HG03159 (cell line): Measurements from ENCODE around the gene YWHAH.

Experiments used
- ATAC-seq: cut with Tn5 transposase; IDR thresholded peaks from one replicate; pipeline ENCODE4 v1.9.1; 2021; ENCODE audit warnings: mild to moderate bottlenecking, moderate library complexity; ENCODE audit not compliant: unreplicated experiment

The YWHAH gene

DNA sequence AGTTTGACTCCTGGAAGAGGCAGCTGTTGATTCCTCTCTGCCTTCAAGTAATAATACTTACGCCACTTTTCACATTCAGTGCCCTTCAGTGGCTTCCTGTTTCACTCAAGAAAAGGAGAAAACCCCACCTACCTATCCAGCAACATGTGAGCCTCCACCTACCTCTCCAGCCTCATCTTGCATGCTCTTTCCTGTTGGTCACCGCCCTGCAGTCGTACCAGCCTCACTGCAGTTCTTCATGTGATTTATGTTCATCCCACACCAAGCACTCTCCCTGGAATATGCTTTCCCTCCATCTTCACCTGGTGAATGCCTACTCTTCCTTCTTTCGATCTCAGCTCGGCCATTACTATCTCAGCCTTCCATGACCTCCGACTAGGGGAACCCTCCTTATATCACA is 21.8 kb upstream of the YWHAH start:
- no peak for ATAC-seq

DNA sequence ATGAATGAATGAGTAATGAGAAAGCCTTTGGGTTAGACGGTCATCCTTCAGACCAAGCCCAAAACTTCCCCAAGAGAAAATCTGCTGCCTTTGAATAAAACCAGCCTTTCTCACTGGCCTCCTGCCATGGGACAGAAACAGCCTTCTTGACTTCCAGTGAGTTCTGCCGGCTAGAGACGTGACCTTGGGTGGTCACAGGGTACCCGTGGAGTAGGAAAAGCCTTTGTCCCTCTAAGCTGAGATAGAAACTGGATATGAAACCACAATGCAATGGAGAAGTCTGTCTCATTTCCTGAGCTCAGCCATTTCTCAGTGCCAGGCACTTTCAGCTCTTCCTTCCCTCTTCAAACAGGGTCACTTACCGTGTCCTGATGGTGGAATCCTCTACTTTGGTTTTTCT is 21.2 kb upstream of the YWHAH start:
- no peak for ATAC-seq

DNA sequence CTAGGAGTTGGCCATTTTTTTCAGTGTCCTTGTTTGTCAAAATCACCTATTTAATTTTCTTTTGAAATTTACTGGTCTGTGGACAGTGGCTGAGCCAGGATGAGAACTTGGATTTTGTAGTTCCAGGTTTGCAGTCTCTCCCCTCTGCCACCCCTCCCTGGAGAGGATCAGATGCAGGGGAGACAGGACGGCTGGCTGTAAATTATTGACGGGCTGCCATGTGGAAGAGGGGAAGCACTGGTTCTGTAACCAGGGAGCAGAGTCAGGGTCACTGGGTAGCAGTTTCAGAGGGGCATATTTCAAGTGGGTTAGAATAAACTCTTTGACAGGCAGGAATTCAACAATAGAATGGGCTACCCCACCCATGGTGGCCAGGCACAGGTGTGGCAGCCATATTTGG is 20.6 kb upstream of the YWHAH start:
- ATAC-seq: no peak

DNA sequence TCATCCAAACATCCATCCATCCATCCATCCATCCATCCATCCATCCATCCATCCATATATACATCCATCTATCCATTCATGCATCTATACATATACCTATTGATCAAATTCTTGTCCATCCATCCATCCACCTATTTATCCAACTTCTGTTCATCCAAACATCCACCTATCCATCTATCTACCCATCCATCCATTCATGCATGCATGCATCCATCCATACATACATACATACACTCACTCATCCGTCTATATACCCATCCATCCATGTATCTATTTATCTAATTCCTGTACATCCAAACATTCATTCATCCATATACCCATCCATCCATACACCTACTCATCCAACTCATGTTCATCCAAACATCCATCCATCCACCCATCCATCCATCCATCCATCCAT is 19.3 kb upstream of the YWHAH start:
- ATAC-seq: no peak

DNA sequence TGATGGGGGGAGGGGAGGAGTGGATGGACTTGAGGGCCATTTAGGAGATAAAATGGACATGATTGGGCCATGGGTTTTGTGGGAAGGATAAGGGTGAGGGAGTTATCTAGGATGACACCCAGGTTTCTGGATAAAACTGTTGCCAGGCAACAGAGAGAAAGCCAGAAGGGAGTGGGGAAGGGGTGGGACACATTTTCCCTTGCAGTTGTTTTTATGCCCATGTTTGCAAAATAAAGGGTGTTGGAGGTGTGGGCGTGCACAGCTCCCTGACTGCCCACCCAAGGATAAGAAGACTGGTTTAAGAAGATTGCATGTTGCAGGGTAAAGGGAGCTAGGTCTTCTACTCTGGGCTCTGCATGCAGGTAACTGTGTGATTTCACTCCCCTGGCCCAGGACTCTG is 18.3 kb upstream of the YWHAH start:
- ATAC-seq: no peak

DNA sequence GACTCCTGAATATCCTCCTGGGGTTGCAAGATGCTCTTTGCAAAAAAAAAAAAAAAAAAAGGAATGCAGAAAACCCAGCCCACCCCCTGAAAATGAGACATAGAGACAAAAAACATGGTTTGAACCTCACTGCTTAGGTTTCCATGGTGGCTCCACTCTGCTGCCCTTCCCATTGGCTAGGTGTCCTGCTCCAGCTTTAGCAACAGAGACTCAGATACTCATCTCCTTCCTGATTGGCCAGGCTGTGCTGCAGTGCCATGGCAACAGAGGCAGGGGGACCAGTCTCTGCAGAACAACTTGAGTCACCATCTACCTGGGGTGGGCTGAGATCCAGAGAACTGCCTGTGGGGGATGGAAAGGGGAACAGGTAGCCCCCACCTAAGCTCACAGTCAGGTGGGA is 17.4 kb upstream of the YWHAH start:
- no peak for ATAC-seq

DNA sequence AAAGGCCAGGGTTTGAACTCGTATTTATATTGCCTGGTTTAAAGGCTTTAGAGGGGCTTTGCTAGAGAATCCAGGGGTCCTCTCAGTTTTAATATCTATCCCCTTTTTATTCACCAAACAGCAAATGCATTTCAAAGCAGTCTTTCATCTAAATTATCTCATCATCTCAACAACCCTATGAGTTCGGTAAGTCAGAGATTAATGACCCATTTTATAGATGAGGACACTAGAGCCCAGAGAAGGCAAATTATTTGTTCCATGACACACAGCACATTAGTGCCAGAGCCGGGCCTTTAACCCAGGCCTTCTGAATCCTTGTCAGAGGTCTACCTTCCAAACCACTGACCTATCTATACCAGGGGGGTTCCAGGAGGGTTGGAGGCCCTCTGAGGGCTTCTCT is 16.8 kb upstream of the YWHAH start:
- no peak for ATAC-seq

DNA sequence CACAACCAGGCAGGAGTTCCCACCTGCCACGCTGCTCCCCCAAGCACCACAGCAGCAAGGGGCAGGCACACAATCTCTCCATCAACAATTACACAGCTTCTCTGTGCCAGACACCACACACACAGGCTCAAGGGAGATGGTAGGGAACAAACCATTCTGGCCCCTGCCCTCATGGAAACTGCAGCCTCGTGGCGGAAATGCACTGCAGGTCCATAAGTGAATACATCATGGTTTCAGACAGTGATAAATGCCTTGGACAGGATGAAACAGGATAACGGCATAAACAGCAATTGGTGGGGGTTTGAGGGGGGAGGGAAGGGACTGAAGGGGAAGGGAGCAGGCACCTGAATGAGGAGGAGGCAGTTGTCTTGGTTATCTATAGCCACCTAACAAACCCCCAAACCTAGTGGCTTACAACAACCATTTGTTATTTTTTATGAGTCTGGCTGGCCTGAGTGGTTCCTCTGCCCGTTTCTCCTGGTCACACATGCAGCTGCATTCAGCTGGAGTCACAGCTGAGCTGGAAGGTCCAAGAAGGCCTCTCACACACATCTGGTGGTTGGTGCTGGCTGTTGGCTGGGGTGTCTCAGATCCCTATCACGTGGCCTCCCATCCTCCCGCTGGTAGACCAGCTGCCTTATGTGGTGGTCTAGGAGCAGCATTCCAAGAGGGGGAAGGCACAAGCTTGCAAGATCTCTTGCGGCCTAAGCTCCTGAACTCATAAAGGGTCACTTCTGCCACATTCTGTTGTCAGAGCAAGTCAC is 15.0 kb upstream of the YWHAH start:
- ATAC-seq: no peak

DNA sequence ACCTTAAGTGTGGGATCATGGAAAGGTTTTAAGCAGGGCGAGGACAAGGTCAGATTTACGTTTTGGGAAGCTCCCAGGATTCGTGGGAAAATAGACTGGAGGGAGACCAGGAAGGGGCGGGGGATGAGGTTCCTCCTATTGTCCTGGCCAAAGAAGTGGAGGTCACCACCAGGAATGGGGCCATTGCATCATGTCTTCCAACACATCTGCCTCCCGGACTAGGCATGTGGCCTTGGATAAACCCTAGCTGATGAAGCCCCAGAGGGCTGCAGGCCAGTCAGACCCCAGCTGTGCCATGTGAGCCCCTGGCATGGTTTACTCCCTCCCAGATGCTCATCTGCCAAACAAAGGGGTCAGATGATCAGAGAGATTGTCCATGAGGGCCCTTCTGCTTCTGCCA is 11.5 kb upstream of the YWHAH start:
- no peak for ATAC-seq

DNA sequence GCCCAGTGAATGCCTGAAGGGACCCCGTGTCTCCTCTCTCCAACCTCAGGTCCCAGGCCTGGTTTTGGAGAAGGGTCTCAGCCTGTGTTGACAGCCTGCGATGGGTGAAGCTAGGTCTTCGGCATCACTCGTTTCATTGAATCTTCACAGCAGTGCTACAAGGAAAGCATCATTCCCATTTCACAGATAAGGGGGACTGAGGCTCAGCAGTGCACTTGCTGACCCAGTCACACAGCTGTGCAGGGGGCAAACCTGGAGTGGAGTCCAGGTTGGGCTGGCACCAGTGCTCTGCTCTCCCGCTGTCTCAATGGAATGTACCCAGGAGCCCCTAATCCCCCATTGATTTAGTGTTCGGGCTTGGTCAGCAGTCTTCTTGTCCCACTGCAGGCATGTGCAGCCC is 10.9 kb upstream of the YWHAH start:
- no peak for ATAC-seq

DNA sequence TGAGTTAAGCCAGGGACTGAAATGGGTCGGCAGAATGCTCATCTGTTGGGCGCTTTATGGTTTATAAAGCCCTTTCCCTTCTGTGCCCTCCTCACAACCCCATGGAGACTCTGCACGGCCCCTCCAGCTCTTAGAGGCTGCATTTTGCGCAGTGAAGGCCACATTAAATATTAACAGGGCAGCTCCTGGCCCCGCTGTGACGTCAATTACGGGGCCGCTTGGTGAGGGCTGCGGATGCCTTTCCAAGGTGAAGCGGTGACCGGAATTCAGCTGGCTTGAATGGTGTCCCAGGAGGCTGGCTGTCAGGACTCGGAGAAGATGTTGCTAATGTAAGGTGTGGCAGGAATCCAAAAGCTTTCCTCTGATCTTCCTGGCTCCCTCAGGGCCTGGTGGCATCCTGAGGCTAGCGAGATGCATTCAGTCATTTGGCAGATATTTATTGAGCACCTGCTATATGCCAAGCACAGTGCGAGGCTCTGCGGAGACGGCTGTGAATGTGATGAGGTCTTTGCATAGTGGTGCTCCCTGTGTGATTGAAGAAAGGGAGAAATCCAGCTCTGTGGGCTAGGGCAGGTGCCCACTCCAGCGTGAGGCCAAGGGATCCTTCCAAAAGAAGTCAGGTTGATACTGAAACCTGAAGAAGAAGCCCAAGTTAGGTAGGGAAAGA is 10.4 kb upstream of the YWHAH start:
- no peak for ATAC-seq

DNA sequence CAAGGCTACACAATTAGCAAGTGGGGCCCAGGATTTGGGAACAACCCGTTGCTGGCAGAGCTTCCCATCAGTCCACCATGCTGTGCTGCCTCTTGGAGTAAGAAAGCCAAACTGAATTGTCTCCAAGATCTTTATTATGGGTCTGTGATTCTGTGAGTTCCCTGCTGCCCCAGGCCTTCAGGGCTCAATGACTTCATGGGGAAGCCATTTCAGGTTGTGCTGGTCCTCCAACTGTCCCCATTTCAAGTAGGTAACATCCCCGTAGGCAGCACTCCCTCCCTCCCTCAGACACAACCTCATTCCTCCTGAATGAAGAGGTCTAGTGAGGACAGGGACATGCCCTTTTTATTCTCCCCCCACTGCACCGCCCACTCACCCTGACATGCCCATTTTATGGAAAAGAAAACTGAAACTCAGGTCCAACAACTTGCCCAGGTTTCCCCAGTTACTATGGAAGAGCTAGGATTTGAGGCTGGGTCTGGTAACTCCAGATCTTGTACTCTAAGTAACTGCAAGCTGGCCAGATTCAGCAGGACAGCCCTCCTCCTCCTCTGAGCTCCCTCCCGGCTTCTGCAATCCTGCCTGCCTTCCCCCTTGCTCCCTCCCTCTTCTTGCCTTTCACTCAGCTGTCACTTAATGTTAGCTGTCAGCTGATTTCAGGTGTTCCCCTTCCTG is 8.2 kb upstream of the YWHAH start:
- ATAC-seq: no peak

DNA sequence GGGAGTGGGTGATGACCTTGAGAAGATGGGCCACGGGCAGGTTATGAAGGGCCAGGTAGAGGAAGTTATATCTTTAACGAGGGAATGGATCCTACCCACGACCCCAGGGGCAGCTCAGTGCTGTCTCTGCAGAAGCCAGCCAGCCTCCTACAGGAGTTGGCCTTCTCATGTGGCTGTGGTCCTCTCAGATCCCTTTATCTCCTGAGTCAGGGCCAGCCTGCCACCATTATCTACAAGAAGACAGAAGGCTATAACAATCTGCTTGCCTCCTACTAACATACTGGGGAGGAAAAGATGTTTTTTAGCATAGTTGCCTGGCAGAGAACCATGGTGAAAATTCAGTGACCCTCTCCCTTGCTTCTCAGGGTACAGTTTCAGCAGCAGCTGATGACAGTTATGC is 7.0 kb upstream of the YWHAH start:
- no peak for ATAC-seq

DNA sequence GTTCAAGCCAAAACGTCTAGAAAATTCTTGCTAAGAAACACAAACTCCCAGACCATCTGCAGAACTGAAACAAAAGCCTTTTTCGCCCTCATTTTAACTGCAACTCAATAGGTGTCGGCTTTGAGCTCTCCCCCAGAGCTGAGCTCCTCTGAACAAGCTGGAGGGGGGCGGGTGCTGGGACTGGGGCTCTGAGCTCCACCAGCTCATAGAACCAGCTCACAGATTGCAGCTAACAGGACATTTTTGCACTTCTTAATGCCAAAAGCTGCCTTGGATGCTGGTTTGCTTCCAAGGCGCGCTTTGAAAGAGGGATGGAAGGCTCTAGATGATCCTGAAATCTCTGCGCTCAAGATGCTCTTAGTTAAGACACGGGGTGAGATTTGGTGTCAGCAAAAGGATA is 6.0 kb upstream of the YWHAH start:
- no peak for ATAC-seq

DNA sequence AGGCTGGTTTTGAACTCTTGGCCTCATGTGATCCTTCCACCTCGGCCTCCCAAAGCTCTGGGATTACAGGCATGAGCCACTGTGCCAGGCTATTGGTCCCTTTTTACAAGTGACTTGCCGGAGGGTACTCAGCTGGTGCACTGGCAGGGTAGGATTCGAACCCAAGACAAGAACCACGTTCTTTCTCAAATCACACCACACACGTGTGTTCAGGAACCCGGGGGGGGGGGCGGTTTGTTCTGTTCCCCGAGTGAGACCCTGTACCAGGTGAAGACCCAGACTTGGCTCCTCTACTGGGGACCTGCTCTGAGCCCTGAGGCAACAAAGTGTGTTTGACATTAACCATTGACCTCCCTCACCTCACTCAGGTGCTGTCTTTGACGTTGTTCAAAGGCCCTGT is 3.8 kb upstream of the YWHAH start:
- ATAC-seq: no peak

DNA sequence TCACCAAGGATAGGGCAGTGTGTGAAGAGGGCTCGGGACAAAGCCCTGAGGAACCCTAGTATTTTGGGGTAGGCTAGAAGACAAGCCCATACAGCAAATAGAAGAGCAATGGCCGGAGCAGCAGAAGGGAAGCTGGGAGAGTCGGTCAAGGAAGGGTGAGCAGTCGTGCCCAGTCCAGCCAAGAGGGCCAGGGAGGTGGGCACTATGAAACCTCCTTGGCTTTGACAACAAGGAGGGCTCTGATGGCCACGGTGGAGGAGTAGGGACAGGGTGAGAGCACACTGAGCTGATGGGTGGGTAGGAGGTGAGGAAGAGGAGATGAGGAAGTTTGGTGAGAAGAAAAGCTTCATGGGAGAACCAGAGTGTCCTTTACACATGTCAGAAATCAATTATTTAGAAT is 2.2 kb upstream of the YWHAH start:
- ATAC-seq: no peak

DNA sequence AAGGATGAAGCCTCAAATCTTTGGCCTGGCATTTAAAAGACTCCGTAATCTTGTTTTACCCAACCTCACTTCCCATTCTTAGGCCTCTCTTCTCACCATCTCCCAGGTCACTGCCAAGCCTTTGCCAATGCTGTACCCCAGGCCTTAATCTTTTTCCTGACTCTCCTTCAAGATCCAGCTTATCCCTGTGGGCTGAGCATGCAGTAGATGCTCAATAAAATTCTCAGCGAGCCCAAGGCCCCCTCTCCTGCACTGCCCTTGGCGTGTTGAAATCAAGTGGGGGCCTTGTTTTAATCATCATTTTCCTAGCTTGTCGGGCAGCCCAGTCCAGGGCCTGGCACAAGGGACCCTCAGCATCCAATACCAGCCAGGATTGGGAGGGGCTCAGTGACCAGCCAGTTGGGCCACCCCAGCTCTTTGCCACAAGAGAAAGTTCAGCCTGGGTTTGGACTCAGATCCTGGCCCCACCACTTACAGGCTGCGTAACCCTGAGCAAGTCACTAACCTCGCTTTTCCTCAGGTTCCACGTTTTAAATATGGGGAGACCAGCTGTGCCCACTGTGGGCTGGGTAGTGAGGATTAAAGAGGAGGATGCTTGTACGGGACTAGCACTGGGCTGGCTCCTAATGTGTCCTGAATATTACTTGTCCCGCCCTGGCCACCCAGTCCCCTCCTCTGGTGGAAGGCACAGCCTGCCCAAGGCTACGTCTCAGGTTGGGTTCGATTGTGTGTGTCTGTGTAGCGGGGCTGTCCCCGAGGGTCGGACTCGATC is 943 bp upstream of the YWHAH start:
- no peak for ATAC-seq

DNA sequence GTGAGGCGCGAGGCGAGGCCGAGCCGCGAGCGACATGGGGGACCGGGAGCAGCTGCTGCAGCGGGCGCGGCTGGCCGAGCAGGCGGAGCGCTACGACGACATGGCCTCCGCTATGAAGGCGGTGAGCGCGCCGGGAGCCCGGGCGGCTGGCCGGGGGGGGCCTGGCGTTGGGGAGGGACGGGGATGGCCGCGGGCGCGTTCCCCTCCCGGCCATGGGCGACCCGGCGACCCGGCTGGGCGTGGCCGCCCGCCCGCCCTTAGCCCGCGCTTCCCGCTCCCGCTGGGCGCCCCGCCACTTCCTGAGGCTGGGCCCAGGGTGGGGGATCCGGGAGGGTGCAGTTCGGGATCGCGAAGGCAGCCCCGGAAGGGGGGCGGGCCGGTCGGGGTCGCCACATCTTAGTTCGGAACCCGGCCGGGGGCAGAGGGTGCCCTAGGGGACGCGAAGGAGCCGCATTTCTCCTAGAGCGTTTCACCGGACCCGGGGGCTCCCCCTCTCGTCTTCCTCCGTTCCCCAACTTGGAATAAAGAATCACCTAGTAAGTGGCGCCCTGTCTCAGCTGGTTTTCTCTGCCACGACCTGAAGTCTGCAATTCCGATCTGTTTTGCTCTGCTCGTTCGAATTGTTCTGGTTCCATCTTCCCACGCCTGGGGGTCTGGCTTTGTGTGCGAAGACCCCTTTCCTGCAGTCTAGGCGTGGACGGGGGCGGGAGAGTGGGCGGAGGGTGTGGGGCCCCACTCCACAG is 536 bp downstream of the YWHAH start:
- peak; percentile 25 for ATAC-seq

DNA sequence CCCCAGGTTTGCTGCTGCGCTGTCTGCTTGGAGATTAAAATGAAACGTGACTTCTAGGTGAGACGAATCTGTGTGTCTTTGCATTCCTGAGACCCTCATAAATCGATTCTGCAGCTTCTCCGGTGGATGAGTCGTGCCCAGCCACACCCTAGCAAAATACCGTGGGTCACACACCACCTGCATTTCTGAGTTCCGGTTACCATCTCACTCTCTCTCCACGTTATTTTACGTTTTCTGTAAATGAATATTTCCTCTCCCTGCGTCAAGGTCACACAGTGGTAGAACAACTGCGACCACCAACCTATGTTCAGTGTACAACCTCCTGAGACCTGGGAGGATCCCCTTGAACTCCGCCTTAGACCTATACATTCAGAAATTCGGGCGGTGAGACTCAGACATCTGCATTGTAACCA is 1.1 kb downstream of the YWHAH start:
- ATAC-seq: no peak

DNA sequence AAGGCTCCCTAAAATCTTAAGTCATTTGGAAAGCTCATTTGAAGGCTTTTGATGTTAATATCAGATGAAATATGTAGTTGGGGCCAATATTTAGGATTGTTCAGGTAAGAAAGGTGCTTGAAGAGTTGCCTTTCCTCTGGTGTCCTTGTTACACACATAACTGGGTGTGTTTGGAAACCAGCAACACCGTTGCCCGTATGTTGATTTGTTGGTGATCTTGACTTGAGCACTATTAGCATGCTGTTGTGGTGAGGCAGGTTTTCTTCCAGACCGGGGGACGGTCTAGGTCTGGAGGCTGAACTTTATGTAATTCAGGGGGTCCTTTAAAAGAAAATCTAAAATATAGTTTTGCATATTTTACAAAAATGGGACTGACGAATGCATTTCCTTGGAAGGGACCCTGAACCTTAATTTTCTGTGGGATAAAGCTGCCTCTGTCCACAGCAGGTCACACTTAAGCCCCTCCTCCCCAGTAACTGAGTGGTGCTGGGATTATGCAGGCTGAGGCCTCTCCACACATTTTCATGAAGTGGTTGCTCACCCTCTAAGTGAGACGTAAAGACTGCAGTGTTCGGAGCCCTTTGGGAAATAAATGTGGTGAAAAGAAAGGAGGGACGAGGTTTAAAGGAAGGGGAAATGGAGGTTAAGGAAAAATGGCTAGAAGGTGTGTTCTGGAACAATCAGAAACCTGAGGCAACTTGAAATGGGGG is 1.8 kb downstream of the YWHAH start:
- no peak for ATAC-seq
